ENCODE results near the gene MC3R. TPM values are rescaled to one million over a fixed set of nuclear protein-coding genes. Genes with fewer than 3 reads are reported as not detected.

The MC3R gene
- total RNA-seq, 1 experiment from 2014 or later: not detected

DNA sequence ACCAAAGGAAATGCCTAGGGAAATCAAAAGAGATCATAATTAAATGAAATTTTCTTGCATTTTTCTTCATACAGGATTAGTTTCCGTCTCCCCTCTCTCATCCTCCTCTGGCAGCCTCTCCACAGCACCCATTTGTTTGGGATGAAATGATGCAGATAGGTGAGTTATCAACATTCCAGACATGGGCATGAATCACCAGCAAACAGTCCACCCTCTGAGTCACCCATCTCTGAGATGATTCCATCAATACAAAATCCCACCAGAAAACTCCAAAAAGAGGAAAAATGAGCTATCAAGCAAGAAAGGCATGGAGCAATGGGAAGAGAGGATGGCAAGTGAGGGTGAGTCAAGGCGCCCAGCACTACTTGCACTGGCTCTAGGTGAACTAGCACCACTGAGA, 11.4 kb downstream of the MC3R start:
- no peaks in the 10 kb centered on the region for H4K20me1 ChIP-seq (ENCODE audit: insufficient read depth, low read depth, low read length)
- H3K9me3 ChIP-seq (ENCODE audit: low read length): no peaks in the 10 kb centered on the region
- H3K36me3 ChIP-seq (ENCODE audit: insufficient read depth, low read length): no peaks in the 10 kb centered on the region
- DNase-seq: no peak
- no peaks in the 10 kb centered on the region for H3K9me2 ChIP-seq (replicated peaks; ENCODE audit: insufficient read depth, low read length)
- no peak overlapping the region for H3K27ac ChIP-seq (ENCODE audit: low read length)
- H3K9ac ChIP-seq (ENCODE audit: low read length): no peak overlapping the region
- H3K4me2 ChIP-seq (ENCODE audit: low read depth, low read length, poor library complexity, severe bottlenecking): no peak overlapping the region
- no peak overlapping the region for H3K4me3 ChIP-seq (ENCODE audit: low read length)
- no peaks in the 10 kb centered on the region for H3K79me2 ChIP-seq (ENCODE audit: low read length)
- H2AFZ ChIP-seq (ENCODE audit: low read length): no peak overlapping the region
- no peaks in the 10 kb centered on the region for H3K4me1 ChIP-seq (ENCODE audit: low read length)
- H3K27me3 ChIP-seq (ENCODE audit: low read length): no peaks in the 10 kb centered on the region

DNA sequence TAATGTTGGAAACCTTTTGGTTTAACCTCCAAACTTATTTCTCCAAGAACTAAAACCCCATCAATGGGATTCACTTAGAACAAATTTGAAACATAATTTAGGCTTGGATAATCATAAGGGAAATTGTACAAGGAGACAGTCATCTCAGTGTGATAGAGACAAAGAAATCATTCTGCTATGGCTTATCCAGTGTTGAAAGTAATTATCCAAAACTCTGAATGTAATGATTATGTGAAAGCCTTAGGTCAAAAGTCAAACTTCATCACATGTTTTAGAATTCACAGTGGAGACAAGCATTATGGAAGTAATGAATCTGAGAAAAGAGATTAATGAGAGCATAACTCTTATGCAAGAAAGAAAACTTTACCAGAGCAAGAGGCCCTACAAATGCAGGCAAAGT, 20.0 kb downstream of the MC3R start:
- Histone ChIP-seq H3K4me1 (ENCODE audit: low read length) (no peaks in the 10 kb centered on the region), H3K9me3 (ENCODE audit: low read length) (no peaks in the 10 kb centered on the region), H3K9ac (ENCODE audit: low read length) (no peak overlapping the region), H3K4me3 (ENCODE audit: low read length) (no peak overlapping the region), H3K36me3 (ENCODE audit: insufficient read depth, low read length) (no peaks in the 10 kb centered on the region), H3K27ac (ENCODE audit: low read length) (no peak overlapping the region), H2AFZ (ENCODE audit: low read length) (no peak overlapping the region), H3K4me2 (ENCODE audit: low read depth, low read length, poor library complexity, severe bottlenecking) (no peak overlapping the region), H3K9me2 (replicated peaks; ENCODE audit: insufficient read depth, low read length) (no peaks in the 10 kb centered on the region), H3K79me2 (ENCODE audit: low read length) (no peaks in the 10 kb centered on the region), H3K27me3 (ENCODE audit: low read length) (no peaks in the 10 kb centered on the region), H4K20me1 (ENCODE audit: insufficient read depth, low read depth, low read length) (no peaks in the 10 kb centered on the region)
- DNase-seq: no peak

DNA sequence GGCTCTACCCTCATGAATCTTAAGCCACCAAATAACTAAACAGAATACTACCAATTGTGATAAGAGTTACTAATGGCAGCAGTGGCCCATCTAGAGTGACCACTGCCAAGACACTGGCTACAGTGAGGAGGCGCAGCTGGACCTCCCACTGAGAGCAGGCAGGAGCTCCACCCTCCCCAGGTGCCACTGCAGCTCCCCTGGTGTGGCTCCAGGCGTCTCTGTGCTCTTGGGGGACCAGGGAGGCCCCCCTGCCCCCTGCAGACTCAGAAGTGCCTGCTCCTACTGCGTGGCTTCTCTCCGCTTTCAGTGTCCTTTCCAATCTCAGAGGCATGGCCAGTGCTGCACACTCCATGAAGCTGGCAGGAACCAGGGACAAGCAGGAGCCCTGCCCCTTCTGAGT, 23.4 kb downstream of the MC3R start:
- H2AFZ ChIP-seq (ENCODE audit: low read length): no peak overlapping the region
- no peaks in the 10 kb centered on the region for H3K27me3 ChIP-seq (ENCODE audit: low read length)
- no peaks in the 10 kb centered on the region for H3K36me3 ChIP-seq (ENCODE audit: insufficient read depth, low read length)
- H3K4me3 ChIP-seq (ENCODE audit: low read length): no peak overlapping the region
- H3K9ac ChIP-seq (ENCODE audit: low read length): no peak overlapping the region
- no peaks in the 10 kb centered on the region for H3K9me3 ChIP-seq (ENCODE audit: low read length)
- DNase-seq: no peak
- H3K79me2 ChIP-seq (ENCODE audit: low read length): no peaks in the 10 kb centered on the region
- H4K20me1 ChIP-seq (ENCODE audit: insufficient read depth, low read depth, low read length): no peaks in the 10 kb centered on the region
- H3K9me2 ChIP-seq (replicated peaks; ENCODE audit: insufficient read depth, low read length): no peaks in the 10 kb centered on the region
- no peak overlapping the region for H3K4me2 ChIP-seq (ENCODE audit: low read depth, low read length, poor library complexity, severe bottlenecking)
- no peak overlapping the region for H3K27ac ChIP-seq (ENCODE audit: low read length)
- no peaks in the 10 kb centered on the region for H3K4me1 ChIP-seq (ENCODE audit: low read length)

DNA sequence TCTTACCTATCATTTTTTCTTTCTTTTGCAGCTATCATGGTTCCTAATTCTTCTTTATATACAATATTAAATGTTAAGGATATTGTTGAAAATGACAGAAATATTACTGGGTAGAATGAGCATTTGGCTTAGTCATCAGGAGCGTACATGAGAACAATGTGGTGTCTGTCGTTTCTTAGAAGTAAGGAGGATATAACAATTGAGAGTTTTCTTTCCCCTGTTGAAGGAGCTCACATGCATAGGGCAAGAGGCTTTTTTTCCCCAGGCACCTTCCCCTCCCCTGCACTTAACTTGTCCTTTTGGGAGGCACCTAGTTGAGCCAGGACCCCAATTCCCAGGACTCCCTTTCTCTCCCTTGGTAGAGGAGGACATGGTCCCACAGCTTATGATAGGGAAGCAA, 25.0 kb downstream of the MC3R start:
- Histone ChIP-seq H3K4me1 (ENCODE audit: low read length) (no peaks in the 10 kb centered on the region), H3K27ac (ENCODE audit: low read length) (no peak overlapping the region), H3K4me3 (ENCODE audit: low read length) (no peak overlapping the region), H3K4me2 (ENCODE audit: low read depth, low read length, poor library complexity, severe bottlenecking) (no peak overlapping the region), H3K9ac (ENCODE audit: low read length) (no peak overlapping the region), H4K20me1 (ENCODE audit: insufficient read depth, low read depth, low read length) (no peaks in the 10 kb centered on the region), H3K79me2 (ENCODE audit: low read length) (no peaks in the 10 kb centered on the region), H3K27me3 (ENCODE audit: low read length) (no peaks in the 10 kb centered on the region), H3K36me3 (ENCODE audit: insufficient read depth, low read length) (no peaks in the 10 kb centered on the region), H3K9me2 (replicated peaks; ENCODE audit: insufficient read depth, low read length) (no peaks in the 10 kb centered on the region), H2AFZ (ENCODE audit: low read length) (no peak overlapping the region), H3K9me3 (ENCODE audit: low read length) (no peaks in the 10 kb centered on the region)
- no peak for DNase-seq

DNA sequence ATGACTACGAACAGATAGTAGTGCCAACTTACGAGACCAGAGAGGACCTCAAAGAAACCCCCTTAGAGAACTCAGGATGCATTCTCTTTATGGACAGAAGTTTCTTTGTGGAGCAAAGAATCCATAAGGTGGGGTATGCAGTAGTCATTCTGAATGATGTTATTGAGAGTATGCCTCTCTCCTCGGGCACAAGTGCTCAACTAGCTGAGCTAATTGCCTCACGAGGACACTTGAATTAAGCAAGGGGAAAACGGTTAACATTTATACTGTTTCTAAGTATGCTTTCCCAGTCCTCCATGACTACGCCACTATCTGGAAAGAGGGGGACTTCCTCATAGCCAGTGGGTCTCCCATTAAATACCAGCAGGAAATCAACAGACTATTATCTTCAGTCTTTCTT, 25.6 kb downstream of the MC3R start:
- Histone ChIP-seq H3K4me1 (ENCODE audit: low read length) (no peaks in the 10 kb centered on the region), H3K36me3 (ENCODE audit: insufficient read depth, low read length) (no peaks in the 10 kb centered on the region), H3K27ac (ENCODE audit: low read length) (no peak overlapping the region), H3K4me3 (ENCODE audit: low read length) (no peak overlapping the region), H3K79me2 (ENCODE audit: low read length) (no peaks in the 10 kb centered on the region), H3K9me2 (replicated peaks; ENCODE audit: insufficient read depth, low read length) (no peaks in the 10 kb centered on the region), H3K9ac (ENCODE audit: low read length) (no peak overlapping the region), H4K20me1 (ENCODE audit: insufficient read depth, low read depth, low read length) (no peaks in the 10 kb centered on the region), H3K4me2 (ENCODE audit: low read depth, low read length, poor library complexity, severe bottlenecking) (no peak overlapping the region), H2AFZ (ENCODE audit: low read length) (no peak overlapping the region), H3K27me3 (ENCODE audit: low read length) (no peaks in the 10 kb centered on the region), H3K9me3 (ENCODE audit: low read length) (no peaks in the 10 kb centered on the region)
- no peak for DNase-seq

DNA sequence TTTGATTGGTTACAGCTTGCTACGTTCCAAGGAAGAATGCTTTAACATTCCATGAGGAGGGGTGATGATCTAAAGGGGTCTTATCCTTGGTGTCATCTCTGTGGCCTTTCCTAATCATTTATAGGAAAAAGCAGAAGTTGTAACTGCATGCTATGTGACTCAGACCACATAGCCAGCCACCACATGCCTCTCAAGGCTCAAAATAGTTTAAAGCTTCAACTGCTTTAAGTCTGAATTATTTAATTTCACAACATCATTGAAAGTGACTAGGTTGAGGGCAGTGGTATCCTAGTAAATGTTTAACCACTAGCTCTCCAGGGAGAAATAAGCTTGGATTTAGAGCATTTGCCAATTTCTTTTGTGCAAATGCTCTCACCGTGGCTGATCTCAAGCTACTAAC, 29.7 kb downstream of the MC3R start:
- no peaks in the 10 kb centered on the region for H3K9me3 ChIP-seq (ENCODE audit: low read length)
- no peak overlapping the region for H3K4me3 ChIP-seq (ENCODE audit: low read length)
- H4K20me1 ChIP-seq (ENCODE audit: insufficient read depth, low read depth, low read length): no peaks in the 10 kb centered on the region
- no peaks in the 10 kb centered on the region for H3K9me2 ChIP-seq (replicated peaks; ENCODE audit: insufficient read depth, low read length)
- H3K36me3 ChIP-seq (ENCODE audit: insufficient read depth, low read length): no peaks in the 10 kb centered on the region
- no peak overlapping the region for H3K4me2 ChIP-seq (ENCODE audit: low read depth, low read length, poor library complexity, severe bottlenecking)
- no peaks in the 10 kb centered on the region for H3K4me1 ChIP-seq (ENCODE audit: low read length)
- H2AFZ ChIP-seq (ENCODE audit: low read length): no peak overlapping the region
- no peak overlapping the region for H3K9ac ChIP-seq (ENCODE audit: low read length)
- no peak for DNase-seq
- no peaks in the 10 kb centered on the region for H3K27me3 ChIP-seq (ENCODE audit: low read length)
- H3K27ac ChIP-seq (ENCODE audit: low read length): no peak overlapping the region
- no peaks in the 10 kb centered on the region for H3K79me2 ChIP-seq (ENCODE audit: low read length)

DNA sequence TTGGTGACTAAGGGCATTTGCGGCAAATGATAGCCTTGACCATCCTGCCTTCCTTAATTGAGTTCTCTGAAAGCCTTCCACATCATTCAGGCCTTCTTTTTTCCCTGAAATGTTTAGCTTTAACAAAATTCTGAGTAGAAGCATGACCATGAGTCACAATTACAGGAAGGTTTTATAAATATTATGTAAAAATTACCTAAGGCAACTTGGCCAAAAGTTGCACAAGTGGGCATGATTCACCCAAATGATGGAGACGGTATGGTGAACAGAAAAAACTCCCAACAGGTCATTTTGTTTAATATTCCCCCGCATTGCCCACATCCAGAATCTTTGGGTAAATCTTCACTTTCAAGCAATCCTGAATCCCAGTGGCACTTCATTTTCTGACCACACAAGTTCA, 37.0 kb downstream of the MC3R start:
- no peaks in the 10 kb centered on the region for H3K9me3 ChIP-seq (ENCODE audit: low read length)
- H3K4me2 ChIP-seq (ENCODE audit: low read depth, low read length, poor library complexity, severe bottlenecking): no peak overlapping the region
- no peak for DNase-seq
- H3K79me2 ChIP-seq (ENCODE audit: low read length): no peaks in the 10 kb centered on the region
- H3K36me3 ChIP-seq (ENCODE audit: insufficient read depth, low read length): no peaks in the 10 kb centered on the region
- no peak overlapping the region for H2AFZ ChIP-seq (ENCODE audit: low read length)
- no peaks in the 10 kb centered on the region for H3K4me1 ChIP-seq (ENCODE audit: low read length)
- no peaks in the 10 kb centered on the region for H4K20me1 ChIP-seq (ENCODE audit: insufficient read depth, low read depth, low read length)
- H3K4me3 ChIP-seq (ENCODE audit: low read length): no peak overlapping the region
- no peak overlapping the region for H3K9ac ChIP-seq (ENCODE audit: low read length)
- no peaks in the 10 kb centered on the region for H3K9me2 ChIP-seq (replicated peaks; ENCODE audit: insufficient read depth, low read length)
- H3K27ac ChIP-seq (ENCODE audit: low read length): no peak overlapping the region
- no peaks in the 10 kb centered on the region for H3K27me3 ChIP-seq (ENCODE audit: low read length)

DNA sequence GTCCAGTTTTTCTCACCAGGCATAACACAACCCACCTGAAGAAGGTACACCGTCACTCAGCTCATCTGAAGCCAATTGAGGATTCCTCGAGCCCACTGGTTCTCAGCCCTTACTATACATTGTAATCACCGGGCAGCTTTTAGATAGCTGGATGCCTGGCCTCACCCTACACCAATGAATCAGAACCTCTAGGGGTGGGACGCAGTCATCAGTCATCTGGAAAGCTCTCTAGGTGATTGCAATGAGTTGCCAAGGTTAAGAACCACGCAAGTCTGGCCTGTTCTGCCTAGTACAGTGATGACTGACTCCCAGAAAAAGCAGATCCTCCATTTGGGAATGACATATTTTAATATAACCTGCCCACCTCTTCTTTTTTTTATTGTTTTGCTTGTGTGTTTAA, 41.1 kb downstream of the MC3R start:
- Histone ChIP-seq H3K9me2 (replicated peaks; ENCODE audit: insufficient read depth, low read length) (no peaks in the 10 kb centered on the region), H3K9ac (ENCODE audit: low read length) (no peak overlapping the region), H3K4me1 (ENCODE audit: low read length) (no peaks in the 10 kb centered on the region), H2AFZ (ENCODE audit: low read length) (no peak overlapping the region), H3K4me3 (ENCODE audit: low read length) (no peak overlapping the region), H4K20me1 (ENCODE audit: insufficient read depth, low read depth, low read length) (no peaks in the 10 kb centered on the region), H3K9me3 (ENCODE audit: low read length) (no peaks in the 10 kb centered on the region), H3K79me2 (ENCODE audit: low read length) (no peaks in the 10 kb centered on the region), H3K36me3 (ENCODE audit: insufficient read depth, low read length) (no peaks in the 10 kb centered on the region), H3K27me3 (ENCODE audit: low read length) (no peaks in the 10 kb centered on the region), H3K27ac (ENCODE audit: low read length) (no peak overlapping the region), H3K4me2 (ENCODE audit: low read depth, low read length, poor library complexity, severe bottlenecking) (no peak overlapping the region)
- no peak for DNase-seq

DNA sequence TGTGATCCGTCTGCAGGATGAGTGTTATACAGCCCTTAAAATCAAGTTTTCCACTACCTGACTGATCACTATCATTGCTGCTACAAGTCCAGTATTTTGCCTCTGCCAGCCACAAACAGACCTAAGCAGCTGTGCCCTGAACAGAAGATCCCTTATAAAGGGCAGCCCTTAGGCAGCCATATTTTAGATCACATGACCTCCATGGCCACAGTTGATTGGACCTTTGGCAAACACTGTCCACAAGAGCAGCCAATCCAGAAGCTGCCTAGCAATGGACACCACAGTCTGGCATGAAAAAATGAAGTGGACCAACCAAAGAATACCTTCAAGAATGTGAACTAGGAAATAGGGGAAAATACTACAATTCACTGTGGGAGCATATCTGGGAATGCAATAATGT, 50.8 kb downstream of the MC3R start:
- Histone ChIP-seq H3K9me2 (replicated peaks; ENCODE audit: insufficient read depth, low read length) (no peaks in the 10 kb centered on the region), H3K79me2 (ENCODE audit: low read length) (no peaks in the 10 kb centered on the region), H3K9ac (ENCODE audit: low read length) (no peak overlapping the region), H3K4me3 (ENCODE audit: low read length) (no peak overlapping the region), H3K27me3 (ENCODE audit: low read length) (no peaks in the 10 kb centered on the region), H3K4me1 (ENCODE audit: low read length) (no peaks in the 10 kb centered on the region), H3K36me3 (ENCODE audit: insufficient read depth, low read length) (no peaks in the 10 kb centered on the region), H3K9me3 (ENCODE audit: low read length) (no peaks in the 10 kb centered on the region), H3K4me2 (ENCODE audit: low read depth, low read length, poor library complexity, severe bottlenecking) (no peak overlapping the region), H2AFZ (ENCODE audit: low read length) (0 out of 2 replicates have a peak overlapping the region, but pooled peaks have one; percentile 36), H3K27ac (ENCODE audit: low read length) (no peak overlapping the region), H4K20me1 (ENCODE audit: insufficient read depth, low read depth, low read length) (no peaks in the 10 kb centered on the region)
- DNase-seq: peak; percentile 42
